HG02610 (cell line): ENCODE data around the gene TIAM1.
"Not testable (repeated sequence)": the region's sequence is repeated elsewhere in the genome, so short reads cannot be mapped to it uniquely, and the experiment has no call there.

Experiments
- ATAC-seq: cut with Tn5 transposase; IDR thresholded peaks from one replicate; pipeline ENCODE4 v1.9.1; 2021; ENCODE audit warnings: mild to moderate bottlenecking, moderate library complexity; ENCODE audit not compliant: unreplicated experiment

The TIAM1 gene

DNA sequence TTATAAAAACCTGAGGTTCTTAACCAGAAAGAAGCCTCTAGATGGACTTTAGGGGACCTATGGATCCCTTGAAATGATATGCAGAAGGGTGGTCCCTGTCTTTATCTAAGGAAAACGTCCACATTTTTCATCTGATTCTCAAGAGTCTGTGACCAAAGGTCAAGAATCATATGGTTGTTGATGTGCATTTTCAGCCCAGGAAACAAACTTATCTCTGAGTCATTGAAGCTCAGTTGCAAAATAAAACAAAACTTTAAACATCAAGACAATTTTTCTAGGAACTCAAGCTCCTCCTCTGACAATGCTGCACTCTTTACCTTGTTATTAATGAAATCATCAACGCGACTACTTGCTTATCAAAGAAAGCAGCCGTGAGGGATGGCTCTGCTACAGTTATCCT lies 83.3 kb downstream of the TIAM1 start:
- ATAC-seq = no peak

DNA sequence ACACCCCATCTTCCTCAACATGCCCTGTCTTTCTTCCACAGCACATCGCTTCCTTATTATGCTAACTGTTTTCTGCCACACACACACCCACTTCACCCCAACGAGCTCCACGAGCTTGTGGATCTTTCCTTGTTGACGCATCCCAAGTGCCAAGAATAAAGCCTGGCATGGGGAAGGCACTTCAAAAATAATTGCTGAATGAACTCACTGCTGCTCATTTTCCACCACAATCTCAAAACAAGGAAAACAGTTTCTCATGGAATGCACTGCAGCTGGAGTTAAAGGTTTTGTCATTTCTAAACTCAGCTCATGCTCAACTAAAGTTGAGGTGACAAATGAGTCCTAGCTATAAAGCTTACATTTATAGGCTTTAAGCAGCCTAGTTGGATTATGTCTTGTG lies 86.0 kb downstream of the TIAM1 start:
- no peak for ATAC-seq

DNA sequence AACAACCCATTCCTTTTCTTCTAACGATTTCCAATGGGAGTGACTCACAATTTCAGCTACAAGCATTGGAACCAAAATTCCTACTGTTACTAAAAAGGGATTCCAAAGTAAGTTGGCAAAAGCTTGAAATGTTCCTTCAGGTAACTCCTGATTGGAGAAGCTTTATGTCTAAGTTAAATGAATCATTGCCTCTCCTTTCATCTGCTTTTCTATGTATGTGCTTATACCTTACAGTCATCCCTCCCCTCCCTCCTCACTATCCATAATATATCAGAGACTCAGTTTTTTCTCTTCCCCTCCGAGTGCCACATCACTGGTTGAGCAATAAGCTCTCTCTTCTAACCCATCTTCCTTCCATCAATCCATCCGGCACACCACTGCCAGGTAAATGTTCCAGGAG lies 86.8 kb downstream of the TIAM1 start:
- no peak for ATAC-seq

DNA sequence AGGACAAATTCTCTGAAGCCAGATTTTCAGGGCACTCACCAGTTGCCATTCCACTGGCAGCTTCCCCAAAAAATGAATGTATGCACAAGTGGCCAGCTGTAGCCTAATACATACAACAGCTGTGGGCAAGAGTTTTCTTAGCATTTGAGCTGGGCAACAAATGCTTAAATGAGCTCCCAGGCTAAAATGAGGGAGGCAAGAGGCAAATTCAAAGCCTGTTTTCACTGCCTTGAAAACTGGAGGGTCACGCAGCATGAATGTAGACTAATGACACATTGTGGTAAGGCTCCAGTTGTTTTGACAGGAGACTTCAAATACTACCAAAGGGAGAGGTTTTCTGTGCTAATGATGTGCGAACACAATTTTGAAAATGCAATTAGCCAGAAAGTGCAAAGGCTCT lies 88.2 kb downstream of the TIAM1 start:
- ATAC-seq = no peak

DNA sequence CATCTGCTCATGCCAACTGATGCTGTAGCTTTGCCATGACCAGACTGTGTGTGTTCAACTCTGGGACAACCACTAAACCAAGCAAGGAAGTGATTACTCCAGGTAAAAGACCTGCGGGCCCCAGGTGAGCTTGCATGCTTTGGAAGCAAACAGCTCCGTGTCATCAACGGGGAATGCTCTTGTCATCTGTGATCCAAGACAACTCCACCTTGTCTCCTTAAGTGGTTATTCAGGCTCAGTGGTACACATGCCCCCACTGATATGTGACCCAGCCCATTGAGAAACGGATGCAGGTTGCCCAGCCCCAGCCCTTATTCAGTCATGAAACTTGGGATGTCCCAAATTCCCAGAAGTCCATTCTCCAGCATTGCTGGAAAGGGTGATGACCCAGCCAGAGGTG lies 89.0 kb downstream of the TIAM1 start:
- ATAC-seq = no peak

DNA sequence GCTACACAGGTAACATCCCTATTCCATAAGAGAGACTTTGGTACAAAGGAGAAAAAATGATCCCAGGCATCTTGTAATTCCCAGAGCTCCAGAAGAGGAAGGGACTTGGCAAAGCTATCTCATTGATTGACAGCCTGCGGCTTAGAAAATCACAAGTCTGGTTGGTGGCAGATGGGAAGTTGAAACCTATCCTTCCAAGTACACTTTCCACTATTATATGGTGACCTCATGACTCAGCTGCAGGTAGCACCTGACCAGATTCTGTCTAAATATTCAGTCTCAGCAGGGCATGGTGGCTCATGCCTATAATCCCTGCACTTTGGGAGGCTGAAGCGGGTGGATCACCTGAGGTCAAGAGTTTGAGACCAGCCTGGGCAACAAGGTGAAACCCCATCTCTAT lies 89.9 kb downstream of the TIAM1 start:
- no peak for ATAC-seq

DNA sequence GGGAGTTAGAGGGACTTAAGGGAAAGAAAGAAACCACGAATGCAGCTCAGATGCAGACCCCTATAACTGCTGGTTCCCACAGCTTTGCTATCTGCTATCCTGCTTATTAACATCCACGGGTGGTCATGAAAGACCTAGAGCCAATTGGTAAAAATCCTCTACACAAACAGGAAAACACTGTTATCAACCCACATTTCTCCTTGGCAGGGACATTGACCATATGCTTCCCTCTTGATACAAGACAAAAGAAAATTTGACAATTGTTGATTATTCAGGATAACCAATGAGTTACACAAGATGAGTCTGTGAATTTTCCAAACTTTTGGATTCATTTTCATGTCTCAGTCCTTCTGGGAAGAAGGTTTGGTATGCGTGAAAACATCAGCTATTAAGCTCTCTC lies 90.4 kb downstream of the TIAM1 start:
- no peak for ATAC-seq

DNA sequence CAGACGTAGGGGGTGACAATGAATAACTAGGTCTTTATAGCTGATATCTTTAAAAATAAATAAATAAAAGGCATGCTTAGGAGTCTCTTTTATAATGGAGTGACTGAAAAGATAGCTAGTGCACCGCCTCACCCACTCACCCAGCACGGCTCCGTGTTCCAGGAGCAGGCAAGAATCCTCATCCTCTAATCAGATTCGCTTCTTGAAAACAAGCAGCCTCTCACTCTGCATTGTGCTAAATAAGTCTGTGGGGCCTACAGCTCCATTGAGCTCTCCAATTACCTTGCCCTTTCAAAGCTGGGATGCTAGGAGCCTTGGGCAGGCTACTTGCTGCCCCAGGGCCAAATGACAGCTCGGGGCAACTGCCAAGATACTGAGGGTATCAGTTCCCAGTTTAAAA lies 91.5 kb downstream of the TIAM1 start:
- ATAC-seq = no peak

DNA sequence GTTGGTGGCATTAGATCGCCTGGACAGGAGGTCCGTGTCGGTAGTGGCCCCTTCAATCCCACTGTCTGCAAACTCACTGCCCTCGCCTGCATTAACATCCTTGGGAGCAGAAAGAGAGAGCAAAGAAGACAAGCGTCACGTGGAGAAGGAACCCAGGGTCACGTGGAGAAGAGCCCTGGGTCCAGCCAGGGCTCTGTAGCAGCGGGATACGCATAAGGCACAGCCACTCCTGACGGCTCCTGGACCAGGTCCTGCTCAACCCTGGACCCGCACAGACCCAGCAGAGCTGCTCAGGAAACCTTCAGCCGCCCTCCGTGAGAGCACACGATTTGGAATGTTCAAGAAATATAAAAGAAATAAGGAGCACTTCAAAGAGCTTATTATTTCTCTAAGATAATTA lies 92.0 kb downstream of the TIAM1 start:
- ATAC-seq = no peak

DNA sequence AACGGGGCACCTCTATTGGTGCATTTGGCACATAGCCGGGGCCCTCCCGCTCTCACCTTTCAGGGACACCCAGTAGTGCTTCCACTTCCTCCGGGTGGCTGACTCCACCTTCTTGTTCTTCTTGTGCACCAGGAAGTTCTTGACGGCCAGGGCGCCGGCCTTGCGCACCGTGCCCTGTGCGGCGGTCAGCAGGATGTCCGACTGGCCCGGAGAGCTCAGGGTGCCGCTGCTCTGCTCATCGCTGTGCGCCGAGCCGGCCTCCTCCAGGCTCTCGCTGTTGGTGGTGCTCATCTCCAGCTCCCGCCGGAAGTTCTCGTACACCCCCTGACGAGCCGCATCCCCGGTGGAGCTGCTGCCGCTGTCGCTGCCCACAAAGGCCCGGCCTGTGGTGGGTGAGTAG lies 92.4 kb downstream of the TIAM1 start:
- ATAC-seq = no peak

DNA sequence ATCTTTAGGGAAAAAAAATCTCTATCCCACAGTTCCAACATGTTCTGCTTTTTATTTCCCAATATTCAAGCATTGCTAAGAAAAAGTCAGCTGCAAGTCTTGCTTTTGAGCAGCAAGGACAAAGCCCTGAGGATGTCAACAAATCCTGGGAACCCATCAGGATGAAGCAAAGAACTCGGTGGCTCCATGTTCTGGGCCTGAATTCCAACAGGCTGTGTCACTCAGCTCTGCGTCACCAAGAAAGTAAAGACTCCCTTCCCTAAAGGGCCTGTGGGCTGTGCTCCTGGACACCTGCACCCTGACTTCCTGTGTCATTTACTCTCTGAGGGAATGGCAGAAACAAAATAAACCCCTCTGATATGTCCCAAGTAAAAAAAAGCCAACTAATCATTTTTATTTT lies 95.5 kb downstream of the TIAM1 start:
- ATAC-seq = no peak

DNA sequence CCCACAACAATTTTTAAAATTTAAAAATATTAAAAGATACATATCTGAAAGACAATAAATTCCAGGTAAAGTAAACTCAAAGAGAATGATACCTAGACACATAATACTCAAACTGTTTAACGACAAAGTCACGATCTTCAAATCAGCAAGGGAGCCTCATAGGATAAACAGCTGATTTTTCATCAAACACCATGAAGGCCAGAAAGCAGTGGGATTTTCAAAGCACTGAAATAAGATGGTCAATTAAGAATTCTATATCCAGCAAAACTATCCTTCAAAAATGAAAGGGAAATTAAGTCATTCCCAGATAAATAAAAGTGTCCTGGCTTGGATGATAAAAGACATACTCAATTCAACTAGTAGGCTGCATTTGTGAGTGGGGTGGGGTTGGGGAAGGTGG lies 100.5 kb downstream of the TIAM1 start:
- no peak for ATAC-seq

DNA sequence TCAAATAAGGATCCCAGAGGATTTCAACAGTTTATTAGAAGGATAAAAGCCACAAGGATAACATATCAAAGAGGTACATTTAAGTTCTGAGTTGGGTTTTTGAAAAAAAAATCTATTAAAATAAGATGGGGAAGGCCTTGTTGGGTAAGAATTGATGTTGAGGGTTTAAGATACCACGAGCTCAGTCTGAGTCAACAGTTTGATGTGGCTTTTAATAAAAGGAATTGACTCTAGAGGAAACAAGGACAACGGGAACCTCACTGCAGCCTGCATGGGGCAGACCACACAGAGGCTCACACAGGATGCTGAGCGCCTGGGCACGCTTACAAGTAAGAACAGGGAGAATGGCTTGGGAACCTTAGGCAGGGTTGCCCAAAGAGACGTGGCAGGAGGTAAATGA lies 107.5 kb downstream of the TIAM1 start:
- ATAC-seq = no peak

DNA sequence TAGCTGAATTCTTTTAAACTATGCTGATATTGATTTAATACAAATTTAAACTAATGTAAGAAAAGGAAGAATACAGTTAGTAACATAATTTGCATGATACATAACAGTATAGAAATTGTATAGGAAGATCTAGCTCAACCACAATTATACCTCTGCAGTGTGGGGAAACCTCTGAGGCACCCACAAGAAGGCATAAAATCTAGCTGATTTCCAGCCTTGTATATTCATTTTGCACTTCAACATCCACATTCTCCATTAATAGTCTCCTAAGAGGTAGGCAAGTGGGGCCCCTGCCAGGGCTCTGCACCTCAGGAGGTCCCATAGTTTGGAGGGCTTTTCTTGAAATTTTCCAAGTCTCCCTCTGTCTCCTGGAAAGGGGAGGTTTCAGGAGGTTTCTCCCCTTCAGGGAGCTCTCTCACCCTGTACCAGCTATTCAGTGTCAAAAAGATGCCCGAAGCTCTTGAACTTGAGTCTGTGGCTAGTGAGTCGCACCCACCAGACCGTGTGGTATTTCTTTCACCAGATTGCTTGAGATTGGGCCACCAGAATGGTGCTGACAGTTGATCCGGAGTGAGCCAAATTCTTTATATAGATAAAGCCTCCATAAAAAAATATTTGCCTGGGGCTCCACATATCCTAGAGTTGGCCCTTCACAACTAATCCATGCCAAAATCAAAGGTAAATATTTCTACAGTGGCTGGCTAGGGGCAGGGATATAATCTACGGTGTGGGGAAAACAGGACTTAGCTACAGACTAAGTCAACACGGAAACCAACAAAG lies 108.2 kb downstream of the TIAM1 start:
- no peak for ATAC-seq

DNA sequence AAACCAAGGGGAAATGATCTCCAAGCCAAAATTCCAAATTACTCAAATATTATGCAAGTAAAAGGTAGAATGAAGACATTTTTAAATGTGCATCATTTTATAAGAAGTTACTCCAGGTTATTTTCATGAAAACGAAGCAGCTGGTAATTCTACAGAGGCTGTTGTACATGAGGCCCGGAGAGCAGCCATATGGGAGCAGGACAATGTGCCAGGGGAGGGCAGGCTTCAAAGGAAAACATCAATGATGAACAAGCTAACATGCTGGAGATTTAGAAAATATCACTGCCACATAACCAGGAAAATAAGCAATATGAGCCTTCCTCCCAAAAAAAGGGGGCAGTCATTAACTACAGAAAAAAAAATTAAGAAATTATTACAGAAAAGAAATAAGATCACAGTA lies 109.1 kb downstream of the TIAM1 start:
- no peak for ATAC-seq

DNA sequence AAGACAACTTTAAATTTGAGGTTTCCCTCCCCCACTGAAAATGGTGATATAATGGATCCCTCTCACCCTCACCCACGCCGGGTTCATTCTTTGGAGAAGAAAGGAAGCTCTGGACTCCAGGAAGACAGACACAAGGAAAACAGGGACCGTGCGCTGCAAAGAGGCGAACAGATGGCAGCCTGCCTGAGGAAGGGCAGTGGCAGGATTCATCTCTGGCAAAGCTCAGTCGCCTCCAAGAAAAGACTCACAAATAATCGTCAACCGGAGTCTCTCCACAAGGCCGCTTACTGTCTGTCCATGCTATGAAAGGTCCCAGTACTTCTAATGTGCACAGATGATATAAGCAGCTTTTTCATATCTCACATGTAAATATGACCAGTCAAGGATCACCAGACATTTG lies 110.3 kb downstream of the TIAM1 start:
- no peak for ATAC-seq

DNA sequence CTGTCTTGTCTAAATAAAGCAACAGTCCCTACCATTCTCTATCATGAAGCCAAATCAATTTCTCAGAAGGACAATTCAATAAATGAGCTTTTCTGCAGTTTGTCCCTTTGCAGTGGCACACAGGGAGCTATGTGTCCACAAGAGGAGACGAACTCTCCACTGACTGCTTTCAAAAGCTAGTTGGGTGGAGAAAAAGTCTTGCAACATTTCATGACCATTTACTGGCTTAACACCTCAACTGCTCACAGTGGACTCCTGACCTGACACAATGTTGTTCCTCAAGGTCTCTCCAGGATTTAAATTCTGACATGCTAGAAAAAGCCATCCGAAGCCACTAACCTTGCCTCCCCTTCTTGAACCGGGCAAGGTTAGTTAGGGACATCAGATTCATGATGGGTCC lies 111.7 kb downstream of the TIAM1 start:
- no peak for ATAC-seq

DNA sequence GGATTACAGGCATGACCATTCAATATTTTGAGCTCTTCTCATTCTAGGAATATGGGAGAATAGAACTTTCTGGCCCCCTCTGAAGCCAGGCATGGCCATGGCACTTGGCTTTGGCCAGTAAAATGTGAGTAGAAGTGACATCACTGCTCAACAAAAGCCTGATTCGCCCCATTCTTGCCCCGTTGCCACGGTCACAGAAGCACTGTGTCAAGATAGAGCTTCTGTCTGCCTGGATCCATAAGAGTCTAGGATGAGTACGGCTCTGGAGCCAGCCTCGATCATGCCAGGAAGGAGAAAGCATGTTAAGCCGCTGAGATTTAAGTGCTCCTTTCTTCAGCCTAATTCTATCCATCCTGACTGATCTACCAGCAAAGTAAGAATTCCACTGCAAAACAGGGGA lies 113.1 kb downstream of the TIAM1 start:
- no peak for ATAC-seq

DNA sequence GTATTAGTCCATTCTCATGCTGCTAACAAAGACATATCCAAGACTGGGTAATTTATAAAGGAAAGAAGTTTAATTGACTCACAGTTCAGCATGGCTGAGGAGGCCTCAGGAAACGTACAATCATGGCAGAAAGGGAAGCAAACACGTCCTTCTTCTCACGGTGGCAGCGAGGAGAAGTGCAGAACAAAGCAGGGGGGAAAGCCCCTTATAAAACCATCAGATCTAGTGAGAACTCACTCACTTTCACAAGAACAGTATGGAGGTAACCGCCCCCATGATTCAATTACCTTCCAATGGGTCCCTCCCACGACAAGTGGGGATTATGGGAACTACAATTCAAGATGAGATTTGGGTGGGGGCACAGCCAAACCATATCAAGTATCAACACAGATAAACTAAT lies 115.3 kb downstream of the TIAM1 start:
- not testable (repeated sequence) for ATAC-seq

DNA sequence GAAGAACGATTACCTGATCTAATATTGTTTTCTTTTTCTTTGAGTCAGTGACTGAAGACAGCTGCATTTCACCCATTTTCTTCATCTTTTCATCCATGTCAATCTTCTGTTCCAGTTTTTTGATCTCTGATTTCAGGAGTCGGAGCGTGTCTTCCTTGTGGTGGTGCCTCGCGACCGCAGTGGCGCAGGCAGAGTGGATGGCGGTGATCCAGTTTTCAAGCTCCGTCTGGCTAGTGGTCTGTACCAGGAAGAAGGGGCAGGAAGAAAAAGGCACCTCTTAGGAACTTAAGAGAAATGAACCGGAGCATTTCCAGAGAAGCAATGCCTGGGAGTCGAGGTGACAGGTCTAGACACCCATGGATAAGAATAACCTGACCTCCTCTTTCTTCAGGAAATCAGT lies 118.3 kb downstream of the TIAM1 start:
- no peak for ATAC-seq

DNA sequence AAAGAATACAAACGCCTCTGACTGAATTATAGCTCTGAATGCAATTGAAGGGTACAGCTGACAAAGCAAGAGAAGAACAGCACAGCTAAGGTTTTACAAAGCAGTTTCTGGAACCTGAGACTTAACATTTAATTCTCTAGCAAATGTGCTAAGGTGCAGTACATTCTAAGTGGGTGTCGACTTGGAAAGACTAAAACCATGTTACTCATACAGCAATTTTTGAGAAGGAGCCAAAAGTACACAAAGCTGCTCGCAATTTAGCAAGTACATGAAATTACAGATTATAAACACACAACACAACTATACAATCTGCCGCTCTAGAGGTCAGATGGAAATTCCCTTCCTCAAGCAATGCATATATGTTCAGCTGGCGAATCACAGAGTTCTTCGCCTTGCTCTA lies 121.9 kb downstream of the TIAM1 start:
- ATAC-seq = no peak

DNA sequence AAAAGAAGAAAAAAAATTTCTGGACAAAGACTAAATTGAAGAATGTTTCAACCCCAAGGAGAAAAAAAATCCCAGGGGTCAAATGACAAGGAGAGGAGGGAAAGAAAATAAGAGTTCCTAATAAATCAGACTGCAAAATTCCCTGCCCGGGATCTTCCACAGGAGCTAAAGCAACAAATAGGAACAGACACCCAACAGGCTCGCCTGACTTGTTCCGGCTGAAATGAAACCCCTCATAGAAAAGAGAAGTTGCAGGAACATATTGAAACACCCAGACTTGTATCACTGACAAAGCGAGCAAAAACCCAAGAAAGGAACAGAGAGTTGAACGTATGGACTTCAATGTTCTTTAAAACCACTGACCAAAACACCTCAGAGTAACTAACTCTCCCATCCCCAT lies 123.0 kb downstream of the TIAM1 start:
- ATAC-seq = no peak

DNA sequence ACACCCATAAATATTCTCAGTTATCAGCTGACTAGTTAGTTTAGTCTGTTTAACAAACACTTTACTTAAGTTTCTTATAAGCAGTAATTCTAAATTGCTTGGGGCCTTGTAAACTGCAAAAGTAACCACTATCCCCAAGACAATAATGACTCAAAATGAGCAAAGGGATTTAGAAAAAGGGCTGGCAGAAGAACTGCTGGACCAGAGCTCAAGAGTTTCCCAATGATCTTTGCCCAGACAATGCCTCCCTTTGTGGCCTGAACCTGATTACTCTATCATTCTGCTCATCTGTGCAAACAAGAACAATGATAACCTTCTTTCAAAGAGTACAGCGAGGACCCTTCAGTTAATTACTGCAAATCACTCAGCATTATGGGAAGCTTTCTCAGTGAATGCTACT lies 123.5 kb downstream of the TIAM1 start:
- ATAC-seq = no peak
